Keratinocyte (primary cell): ENCODE results near the gene TCF7.

ENCODE experiments used
- CTCF ChIP-seq, 3 experiments: IDR thresholded peaks in 1 of 3; conservative IDR thresholded peaks in 1 of 3; optimal IDR thresholded peaks in 1 of 3; 2 replicates in 2 of 3; 3 replicates in 1 of 3; pipeline versions ENCODE3 to v1.5.1; 2011; ENCODE audit warnings: low read length in 3 of 3, mild to moderate bottlenecking in 3 of 3, moderate library complexity in 2 of 3, control low read depth in 1 of 3, inconsistent platforms in 1 of 3; ENCODE audit not compliant: insufficient read depth in 2 of 3; ENCODE audit errors: extremely low read depth in 1 of 3
- EZH2 ChIP-seq: IDR thresholded peaks from one replicate; pipeline ENCODE4 v1.6.1; 2012; ENCODE audit warnings: inconsistent platforms, mild to moderate bottlenecking, low read length, moderate library complexity

GRCh38 chr5:134130239-134130945, 15.9 kb downstream of the TCF7 start:
- TF ChIP-seq EZH2 (no peak), CTCF (optimal IDR thresholded peaks at IDR 0.05 in 1 of 3, IDR thresholded peaks at IDR 0.05 in 1 of 3, conservative IDR thresholded peaks at IDR 0.05 in 1 of 3; ENCODE audit: extremely low read depth in 1 of 3, insufficient read depth in 2 of 3, low read length in 3 of 3) (no peak)
